ENCODE results near the gene LMOD2.

LMOD2 gene

DNA sequence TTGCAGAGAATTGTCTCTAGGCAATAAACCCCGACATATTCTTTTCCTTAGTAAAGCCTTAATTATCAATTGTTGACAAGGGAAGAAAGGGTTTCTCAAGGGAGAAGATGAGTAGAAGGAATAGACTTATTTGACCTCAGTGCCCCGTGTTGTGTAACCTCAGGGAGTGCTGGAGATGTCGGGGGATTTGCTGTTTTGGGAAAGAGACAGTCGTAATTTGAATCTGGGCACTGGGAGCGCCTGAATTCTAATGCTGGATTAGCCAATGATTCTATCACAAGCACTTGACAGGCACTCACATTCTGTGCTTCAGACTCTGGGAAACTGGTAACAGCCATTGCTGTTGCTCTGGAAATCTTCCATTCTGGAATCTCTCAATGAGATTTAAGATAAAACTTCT, 13.8 kb upstream of the LMOD2 start:
- DNase-seq, result no peak

- no peak for DNase-seq
Measured at GRCh38 chr7:123643495-123644441, 11.9 kb upstream of the LMOD2 start.

DNA sequence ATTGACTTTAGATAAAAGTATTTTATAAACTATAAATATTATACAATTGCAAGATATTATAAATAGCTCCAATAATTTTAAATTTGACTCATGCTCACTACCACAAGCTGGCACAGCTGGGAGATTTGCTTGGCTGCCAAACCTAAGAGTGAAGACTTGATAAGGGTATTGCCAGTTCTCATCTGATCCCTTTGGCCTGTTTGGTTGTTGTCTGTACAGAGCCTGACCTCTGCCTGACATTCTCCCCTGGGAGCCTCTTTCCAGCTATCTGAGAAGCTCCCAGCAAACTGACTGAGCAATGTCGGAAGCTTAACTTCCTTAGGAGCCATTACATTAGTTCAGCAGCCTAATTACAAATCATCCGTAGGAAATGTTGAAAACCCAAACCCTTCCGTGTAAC, 10.2 kb upstream of the LMOD2 start:
- DNase-seq, result no peak

GRCh38 chr7:123647106-123647730, 8.4 kb upstream of the LMOD2 start:
- no peak for DNase-seq

DNA sequence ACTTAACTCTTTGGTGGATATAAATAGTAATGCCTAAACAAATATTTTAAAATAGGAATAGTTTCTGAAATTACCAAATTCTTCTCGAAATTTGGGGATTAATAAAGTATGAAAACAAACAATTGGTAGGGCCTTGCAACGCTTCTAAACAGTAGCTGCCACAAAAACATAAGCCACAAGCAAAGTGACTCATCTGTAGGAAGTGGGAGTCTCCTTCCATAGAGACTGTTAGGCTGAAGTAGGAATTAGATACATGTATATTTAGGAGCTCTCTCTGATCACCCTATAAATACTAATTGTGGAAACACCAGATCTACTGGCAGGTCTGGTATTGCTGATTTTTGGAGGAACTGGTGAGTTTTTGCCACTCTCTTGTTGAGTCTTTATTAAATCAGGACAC, 5.7 kb upstream of the LMOD2 start:
- no peak for DNase-seq

DNA sequence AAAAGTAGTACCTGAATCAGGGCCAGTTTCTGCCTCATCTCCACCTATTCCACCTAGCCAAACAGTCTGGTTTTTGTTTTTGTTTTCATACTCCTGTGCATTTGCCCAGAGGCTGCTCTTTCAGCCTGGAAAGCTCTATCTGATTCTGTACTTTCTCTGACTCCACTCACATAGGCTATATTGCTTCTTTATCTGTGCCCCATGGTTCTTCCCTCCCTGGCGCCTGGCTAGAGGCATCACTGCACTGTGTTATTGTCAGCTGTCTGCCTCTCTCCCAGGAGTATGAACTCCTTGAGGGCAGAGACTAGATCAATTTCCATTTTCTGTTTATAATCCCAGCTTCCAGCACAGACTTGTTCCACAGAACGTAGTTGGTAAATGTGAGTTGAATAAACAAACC, 5.1 kb upstream of the LMOD2 start:
- DNase-seq, result no peak

DNA sequence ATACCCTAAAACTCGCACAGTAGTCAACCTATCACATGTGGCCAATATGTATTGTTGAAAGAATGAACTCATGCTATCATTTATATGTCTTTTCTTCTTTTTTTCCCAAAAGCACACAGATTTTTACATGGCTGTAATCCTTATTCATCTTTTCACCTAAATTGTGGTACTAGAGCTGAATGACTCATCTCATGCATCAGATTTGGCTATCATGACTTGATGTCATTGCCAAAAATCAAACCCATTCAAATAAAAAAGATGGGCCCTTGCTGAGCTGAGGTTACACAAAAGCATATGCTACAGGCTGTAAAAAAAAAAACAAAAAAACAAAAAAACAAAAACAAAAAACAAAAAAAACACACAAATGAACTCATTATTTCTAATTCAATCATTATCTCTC, 3.3 kb upstream of the LMOD2 start:
- no peak for DNase-seq

DNA sequence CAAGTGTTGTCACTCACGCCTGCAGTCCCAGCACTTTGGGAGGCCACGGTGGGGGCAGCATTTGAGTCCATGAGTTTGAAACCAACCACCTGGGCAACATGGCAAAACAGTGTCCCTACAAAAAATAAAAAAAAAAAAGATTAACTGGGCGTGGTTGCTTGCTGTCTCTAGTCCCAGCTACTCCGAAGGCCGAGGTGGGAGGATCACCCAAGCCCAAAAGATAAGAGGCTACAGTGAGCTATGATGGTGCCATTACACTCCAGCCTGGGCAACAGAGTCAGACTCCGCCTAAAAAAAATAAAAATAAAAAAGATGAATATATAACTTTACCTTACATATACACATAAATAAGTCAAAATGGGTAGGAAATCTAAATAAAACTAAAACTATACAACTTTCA, 2.5 kb upstream of the LMOD2 start:
- no peak for DNase-seq

DNA sequence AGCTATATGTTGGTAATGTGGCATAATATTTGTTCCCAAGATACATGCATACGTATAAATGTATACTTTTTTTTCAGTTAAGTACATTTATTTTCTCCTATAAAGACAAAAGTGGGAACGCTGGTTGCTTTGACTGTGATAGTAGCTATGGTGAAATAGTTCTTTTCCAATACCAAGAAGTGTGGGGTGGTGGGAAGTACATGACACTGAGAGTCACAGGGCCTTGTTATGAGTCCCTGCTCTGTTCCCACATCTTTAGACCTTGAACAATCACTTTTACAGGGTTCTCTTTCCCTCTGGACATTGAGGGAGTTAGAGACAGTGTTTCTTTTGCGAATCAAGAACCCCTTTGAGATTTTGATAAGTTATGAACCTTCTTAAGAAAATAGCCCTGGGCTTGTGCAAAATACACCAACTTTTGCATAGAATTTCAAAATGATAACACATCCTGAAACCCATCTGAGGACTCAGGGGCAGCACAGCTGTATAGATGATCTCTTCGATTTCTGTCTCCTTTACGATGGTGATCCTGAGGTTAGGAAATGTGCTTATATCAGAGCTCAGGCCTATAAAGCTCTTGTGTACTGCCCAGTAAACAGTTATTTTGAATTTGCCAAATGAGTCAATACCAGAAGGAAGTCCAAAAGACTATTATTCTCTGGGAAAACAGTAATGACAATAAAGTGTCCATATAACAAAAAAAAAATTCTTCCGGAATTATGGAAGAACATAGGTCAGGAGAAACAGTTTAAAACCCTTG, 1.1 kb downstream of the LMOD2 start:
- DNase-seq, result no peak

GRCh38 chr7:123657304-123657685, 1.6 kb downstream of the LMOD2 start:
- DNase-seq, result no peak

GRCh38 chr7:123658023-123658422, 2.4 kb downstream of the LMOD2 start:
- DNase-seq, result no peak

DNA sequence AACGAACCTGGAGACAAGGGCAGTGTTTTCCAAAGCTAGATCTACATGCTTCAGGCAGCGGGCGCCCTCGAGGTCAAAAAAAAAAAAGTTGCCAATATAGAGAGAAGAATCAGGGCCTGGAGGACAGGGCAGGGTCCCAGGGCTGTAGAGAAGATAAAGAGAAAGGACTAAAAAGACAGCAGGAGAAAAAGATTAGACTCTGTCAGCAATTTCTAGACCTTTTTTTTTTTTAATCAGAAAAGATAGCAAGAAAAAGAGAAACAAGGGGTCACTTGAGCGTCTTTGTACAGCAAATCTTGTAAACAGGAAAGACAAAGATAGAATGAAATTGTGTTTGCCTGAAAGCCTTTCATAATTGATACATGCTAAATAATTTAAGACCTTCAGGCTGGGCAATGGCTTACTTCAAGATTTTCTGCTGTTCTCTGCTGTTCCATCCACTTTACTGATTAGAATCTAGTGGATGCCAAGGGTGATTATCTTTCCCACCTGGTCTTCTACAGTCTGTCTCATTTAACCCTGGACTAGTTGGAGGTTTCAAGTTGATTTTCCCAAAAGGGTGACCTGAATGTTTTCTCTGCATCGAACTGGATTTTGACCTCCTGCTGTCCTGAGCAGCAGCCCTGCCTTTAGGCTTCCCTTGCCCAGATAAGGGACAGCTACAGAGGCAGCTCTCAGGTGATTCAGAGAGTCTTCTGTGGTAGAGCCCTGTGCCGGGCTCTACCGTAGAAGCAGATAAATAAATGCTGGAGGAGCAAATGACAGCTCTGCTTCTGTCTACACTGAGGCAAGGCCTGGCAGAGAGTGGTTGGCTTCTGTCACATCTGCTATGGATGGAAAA, 5.1 kb downstream of the LMOD2 start:
- DNase-seq, result no peak

GRCh38 chr7:123661765-123662164, 6.1 kb downstream of the LMOD2 start:
- DNase-seq, result no peak

- no peak for DNase-seq
Measured at GRCh38 chr7:123662293-123662692, 6.6 kb downstream of the LMOD2 start.

- no peak for DNase-seq
Measured at GRCh38 chr7:123662755-123663154, 7.1 kb downstream of the LMOD2 start.

- DNase-seq, result no peak
Measured at GRCh38 chr7:123663200-123663599, 7.5 kb downstream of the LMOD2 start.

DNA sequence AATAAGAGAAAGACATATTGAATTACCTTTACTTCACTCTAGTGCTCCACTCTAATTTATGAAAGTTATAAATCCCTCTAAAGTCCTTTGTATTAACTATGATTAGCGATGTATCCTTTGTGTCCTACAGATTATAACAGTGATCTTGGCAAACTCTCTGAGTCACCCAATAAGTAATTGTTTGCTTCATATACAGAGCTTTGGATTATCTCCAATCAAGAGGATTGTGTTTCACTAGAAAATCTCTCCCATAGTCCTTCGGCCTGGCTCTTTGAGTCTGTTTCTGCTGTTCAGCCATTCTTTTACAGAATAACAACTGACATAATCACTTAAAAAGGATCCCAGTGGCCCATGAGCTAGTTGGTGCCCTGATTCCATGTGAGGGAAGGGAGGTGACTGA, 9.5 kb downstream of the LMOD2 start:
- DNase-seq, result no peak

DNA sequence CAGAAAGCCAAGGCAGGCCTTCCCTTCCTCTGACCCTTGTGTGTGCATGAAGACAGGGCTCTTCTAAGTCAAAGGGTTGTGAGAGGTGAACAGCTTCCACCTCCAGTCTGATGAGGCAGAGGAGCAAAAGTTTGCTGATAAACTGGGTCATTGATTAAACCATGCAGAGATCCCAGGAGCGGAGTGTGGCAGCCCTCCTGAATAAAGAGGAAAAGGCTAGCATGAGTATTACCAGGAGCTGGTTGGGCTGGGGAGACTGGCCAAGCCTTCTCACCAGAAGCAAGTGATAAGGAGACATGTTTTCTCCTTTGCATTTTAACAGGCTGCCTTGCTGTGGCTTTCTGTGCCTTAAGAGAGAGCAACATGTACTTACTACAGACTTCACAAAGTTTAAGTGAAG, 10.2 kb downstream of the LMOD2 start:
- no peak for DNase-seq

- no peak for DNase-seq
Measured at GRCh38 chr7:123666492-123666891, 10.8 kb downstream of the LMOD2 start.

- no peak for DNase-seq
Measured at GRCh38 chr7:123669485-123669884, 13.8 kb downstream of the LMOD2 start.

- DNase-seq, result no peak
Measured at GRCh38 chr7:123673137-123673732, 17.6 kb downstream of the LMOD2 start.

DNA sequence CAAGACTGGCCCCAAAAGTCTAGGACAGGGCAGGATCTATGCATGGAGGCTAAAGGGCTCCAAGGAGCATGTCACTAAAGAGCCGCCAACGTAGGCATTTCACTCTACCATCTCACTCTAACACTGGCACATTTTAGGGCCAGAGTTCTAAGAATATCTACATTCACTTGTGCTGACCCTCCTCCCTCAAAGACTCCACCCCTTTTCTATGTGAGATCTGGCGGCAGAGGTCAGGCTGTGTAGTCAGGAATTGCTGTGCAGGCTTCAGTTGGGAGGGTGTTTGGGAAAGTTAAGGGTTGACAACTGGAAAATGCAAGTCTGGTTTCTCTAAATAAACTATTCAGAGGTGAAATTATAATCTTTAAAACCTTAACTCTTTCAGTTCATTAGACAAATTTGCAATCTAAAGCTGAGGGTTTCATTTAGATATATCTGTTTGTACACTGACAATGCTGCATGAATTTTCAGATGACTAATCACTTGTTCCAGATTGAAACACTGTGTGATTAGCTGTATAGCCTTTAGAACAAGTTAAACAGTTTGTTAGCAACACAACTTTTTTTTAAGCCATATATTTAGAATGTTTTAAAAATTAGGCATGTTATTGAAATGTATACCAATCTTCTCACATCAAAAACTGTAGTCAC, 18.2 kb downstream of the LMOD2 start:
- DNase-seq, result no peak
